GM12865 (cell line): Measurements from ENCODE around the gene LIPE.
A peak's percentile ranks its signal among the peaks of the same experiment; 100 is the strongest.

Experiments
- DNase-seq: peaks from one replicate; pipeline ENCODE4 v3.0.0; 2010; ENCODE audit warnings: low read depth
- H3K4me3 ChIP-seq: 2 replicates; pipeline ENCODE4 v1.5.1; 2011; ENCODE audit warnings: mild to moderate bottlenecking, low read depth, low read length, control low read depth
- TF ChIP-seq, protein P1 (sequence below): IDR thresholded peaks from 2 replicates; pipeline ENCODE4 v1.5.1; 2011; ENCODE audit warnings: low read length, control low read depth, low read depth, inconsistent platforms; ENCODE audit not compliant: insufficient read depth; ENCODE audit errors: missing control alignments

LIPE gene

DNA sequence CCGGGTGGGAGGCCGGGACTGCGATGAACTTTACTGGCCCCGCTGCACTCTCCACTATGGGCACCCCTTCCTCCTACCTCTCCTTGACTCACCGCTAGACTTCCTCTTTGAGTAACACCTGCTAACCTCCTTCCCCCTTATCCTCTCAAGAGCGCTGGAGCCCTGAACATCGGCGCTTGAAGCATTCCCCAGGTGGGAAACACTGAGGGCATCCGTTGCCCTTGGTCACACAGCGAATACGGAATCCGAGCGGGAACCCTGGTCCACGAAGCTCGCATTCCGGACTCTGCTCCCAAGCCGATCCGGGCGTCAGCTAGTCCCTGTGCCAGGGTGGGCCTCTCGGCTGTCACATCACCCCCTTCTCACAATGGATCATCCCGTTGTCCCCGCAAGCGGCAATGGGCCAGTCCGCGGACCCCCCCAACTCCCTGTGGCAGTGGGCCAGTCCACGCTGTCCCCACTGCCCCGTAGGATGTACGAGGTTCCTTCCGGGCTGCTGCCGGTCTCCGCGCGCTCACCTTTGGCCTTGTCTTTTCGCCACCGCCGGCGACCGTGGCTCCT, 4.2 kb downstream of the LIPE start:
- DNase-seq = peak; percentile 73
- TF ChIP-seq, protein P1, sequence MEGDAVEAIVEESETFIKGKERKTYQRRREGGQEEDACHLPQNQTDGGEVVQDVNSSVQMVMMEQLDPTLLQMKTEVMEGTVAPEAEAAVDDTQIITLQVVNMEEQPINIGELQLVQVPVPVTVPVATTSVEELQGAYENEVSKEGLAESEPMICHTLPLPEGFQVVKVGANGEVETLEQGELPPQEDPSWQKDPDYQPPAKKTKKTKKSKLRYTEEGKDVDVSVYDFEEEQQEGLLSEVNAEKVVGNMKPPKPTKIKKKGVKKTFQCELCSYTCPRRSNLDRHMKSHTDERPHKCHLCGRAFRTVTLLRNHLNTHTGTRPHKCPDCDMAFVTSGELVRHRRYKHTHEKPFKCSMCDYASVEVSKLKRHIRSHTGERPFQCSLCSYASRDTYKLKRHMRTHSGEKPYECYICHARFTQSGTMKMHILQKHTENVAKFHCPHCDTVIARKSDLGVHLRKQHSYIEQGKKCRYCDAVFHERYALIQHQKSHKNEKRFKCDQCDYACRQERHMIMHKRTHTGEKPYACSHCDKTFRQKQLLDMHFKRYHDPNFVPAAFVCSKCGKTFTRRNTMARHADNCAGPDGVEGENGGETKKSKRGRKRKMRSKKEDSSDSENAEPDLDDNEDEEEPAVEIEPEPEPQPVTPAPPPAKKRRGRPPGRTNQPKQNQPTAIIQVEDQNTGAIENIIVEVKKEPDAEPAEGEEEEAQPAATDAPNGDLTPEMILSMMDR = no peak
- peak overlapping the region; percentile 91 for H3K4me3 ChIP-seq

DNA sequence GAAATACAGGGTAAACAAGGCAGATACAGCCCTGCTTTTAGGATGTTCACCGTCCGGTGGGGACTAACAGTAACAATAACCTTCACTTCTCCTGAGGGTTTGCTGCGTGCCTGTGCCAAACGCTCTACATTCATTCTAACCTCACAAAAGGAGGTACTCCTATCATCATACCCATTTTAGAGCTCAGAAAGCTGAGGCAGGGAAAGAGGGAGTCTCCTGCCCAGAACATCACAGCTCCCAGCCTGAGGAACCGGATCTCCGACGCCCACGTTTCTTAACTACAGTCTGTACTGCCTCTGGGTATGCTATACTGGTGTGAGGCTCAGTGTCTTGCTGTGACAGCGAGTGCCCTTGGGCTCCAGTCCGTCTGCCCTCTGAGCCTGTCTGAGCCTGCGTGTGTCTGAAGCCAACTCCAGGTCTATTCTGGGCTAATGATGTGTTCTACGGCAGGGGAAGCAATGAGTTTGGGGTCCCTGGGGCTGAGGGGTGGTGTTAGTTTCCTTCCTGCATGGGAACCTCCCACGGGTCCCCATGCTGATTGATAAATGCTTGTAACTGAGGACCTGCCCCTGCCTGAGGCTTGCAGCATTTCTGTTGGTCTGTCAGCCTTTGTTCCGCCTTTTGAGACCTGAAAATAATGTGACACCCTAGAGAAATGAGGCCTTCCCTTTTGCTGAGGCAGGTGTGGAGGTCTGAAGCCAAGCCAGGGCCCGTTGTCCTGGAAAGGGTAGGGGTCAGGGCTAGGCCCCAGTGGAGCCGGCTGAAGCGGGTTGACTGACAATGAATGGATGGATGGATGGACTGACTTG, 4.9 kb downstream of the LIPE start:
- H3K4me3 ChIP-seq = peak overlapping the region; percentile 91
- TF ChIP-seq, protein P1 = no peak
- DNase-seq = peak; percentile 42

DNA sequence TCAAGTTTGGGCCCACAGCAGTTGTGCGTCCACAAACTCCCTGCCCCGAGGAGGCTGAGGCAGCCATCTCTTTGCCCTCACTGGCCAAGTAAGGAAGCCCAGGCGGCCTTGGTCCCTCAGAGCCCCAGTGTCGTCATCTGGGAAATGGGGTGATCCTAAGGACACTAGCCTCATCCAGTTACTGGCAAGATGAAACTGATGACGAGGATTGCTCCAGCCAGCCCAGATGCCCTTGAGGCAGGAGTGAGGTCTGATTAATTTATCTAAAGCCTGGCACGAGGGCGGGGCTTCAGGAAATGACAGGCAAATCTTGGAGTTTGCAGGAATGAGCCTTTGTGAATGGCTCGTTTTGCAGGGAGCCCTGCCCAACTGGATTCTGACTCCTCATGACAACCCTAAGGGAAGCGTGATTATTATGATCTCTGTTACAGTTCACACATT, 5.6 kb downstream of the LIPE start:
- TF ChIP-seq, protein P1 = no peak

DNA sequence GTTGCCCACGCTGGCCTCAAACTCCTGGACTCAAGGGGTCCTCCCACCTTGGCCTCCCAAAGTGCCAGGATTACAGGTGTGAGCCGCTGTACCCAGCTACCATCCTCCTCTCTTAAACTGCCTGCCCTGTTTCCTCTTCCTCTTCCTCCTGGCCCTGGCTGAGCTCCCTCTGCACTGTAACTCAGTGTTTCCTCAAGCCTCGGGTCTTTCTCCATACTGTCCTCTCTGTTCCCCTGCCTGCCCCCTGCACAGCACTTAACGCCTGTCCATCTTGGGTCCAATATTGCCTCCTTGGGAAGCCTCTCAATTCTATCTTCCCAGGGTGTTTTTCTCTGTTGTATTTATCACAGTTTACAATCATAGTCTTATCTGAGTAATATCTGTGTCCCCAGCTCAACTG, 6.1 kb downstream of the LIPE start:
- no peak overlapping the region for H3K4me3 ChIP-seq
- no peak for DNase-seq
- TF ChIP-seq, protein P1 = no peak

More for the DNA sequence above, 5.6 kb downstream of the LIPE start:
- no peak overlapping the region for H3K4me3 ChIP-seq
- DNase-seq = no peak

DNA sequence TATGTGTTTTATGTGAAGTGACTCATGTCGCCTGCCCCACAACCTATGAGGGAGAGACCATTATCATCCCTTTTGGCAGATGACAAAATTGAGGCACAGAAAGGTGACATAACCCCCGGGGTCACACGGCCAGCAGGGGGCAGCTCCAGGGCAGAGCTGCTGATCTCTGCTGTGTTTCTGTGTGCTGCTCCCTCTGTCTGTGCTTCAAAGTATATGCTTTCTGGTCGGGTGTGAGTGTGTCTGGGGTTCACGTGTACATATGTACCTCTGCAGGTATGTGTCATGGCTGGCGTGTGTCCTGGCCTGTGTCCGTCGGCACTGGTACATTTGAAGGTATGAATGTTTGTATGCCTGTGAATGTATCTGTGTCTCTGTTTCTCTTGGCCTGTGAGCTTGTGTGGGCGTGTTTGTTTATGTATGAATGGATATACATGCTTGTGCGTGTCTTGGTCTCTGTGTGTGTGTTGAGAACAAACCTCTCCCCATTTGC, 7.1 kb downstream of the LIPE start:
- TF ChIP-seq, protein P1 = peak; percentile 97
- H3K4me3 ChIP-seq = no peak overlapping the region
- peak; percentile 88 for DNase-seq

DNA sequence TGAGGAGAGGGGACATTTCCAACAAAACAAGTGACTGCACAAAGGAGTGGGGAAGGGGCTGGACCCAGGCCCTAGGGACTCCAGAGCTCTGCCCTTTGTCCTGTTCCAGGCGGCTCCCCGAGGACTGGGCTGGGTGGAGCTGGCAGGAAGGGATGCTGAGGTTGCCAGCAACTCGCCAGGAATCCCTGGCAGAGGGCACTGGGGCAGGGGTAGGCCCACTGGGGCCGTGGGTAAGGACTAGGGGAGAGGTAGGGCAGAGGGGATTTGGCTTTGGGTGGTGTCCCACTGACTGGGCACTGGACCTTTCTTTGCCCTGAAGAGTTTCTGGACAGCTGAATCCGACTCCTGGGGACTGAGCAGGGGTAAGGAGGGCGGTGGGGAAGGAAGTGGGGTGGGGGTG, 7.9 kb downstream of the LIPE start:
- no peak for DNase-seq
- TF ChIP-seq, protein P1 = no peak

More for the DNA sequence above, 7.9 kb downstream of the LIPE start:
- H3K4me3 ChIP-seq = no peak overlapping the region
